Smooth muscle cell (in vitro differentiated cells): ENCODE results near the gene SLC27A2. TPM values are rescaled to one million over a fixed set of nuclear protein-coding genes. Genes with fewer than 3 reads are reported as not detected.

ENCODE experiments used
- DNase-seq: peaks from one replicate; lab custom pipeline; 2025; ENCODE audit not compliant: unreplicated experiment; lab: John Stamatoyannopoulos, UW
- H2AFZ ChIP-seq: fragments of 200-600 bp; sonication (generic); 2 replicates; pipeline ENCODE4 v1.6.0; 2016; ENCODE audit warnings: antibody characterized with exemption, low read depth, mild to moderate bottlenecking
- H3F3A ChIP-seq: fragments of 200-600 bp; sonication (generic); 2 replicates; pipeline ENCODE4 v1.6.0; 2017; ENCODE audit warnings: antibody characterized with exemption, low read depth
- H3K27ac ChIP-seq: fragments of 200-600 bp; sonication (generic); 2 replicates; pipeline ENCODE4 v1.5.1; 2016; ENCODE audit warnings: low read depth, mild to moderate bottlenecking
- H3K27me3 ChIP-seq: fragments of 200-600 bp; sonication (generic); 2 replicates; pipeline ENCODE4 v1.6.1; 2016; ENCODE audit warnings: low read depth, mild to moderate bottlenecking
- H3K36me3 ChIP-seq: fragments of 200-600 bp; sonication (generic); 2 replicates; pipeline ENCODE4 v1.5.1; 2016; ENCODE audit warnings: low read depth
- H3K4me1 ChIP-seq: fragments of 200-600 bp; sonication (generic); 2 replicates; pipeline ENCODE4 v1.5.1; 2016; ENCODE audit warnings: low read depth
- H3K4me2 ChIP-seq: fragments of 200-600 bp; sonication (generic); 2 replicates; pipeline ENCODE4 v1.6.0; 2016; ENCODE audit warnings: mild to moderate bottlenecking
- H3K4me3 ChIP-seq: fragments of 200-600 bp; sonication (generic); 2 replicates; pipeline ENCODE4 v1.5.1; 2016; ENCODE audit warnings: mild to moderate bottlenecking
- H3K79me2 ChIP-seq: fragments of 200-600 bp; sonication (generic); 2 replicates; pipeline ENCODE4 v1.6.0; 2016; ENCODE audit warnings: low read depth, mild to moderate bottlenecking
- H3K9ac ChIP-seq: fragments of 200-600 bp; sonication (generic); 2 replicates; pipeline ENCODE4 v1.6.0; 2016; ENCODE audit warnings: low read depth
- H3K9me3 ChIP-seq: fragments of 200-600 bp; sonication (generic); replicated peaks from 2 replicates; pipeline ENCODE4 v1.5.1; 2016; ENCODE audit warnings: low read depth
- H4K20me1 ChIP-seq: fragments of 200-600 bp; sonication (generic); 2 replicates; pipeline ENCODE4 v1.6.0; 2016; ENCODE audit warnings: low read depth
- WGBS: methylation state at CpG from one replicate; pipeline ENCODE4 v1.1.7; 2016; ENCODE audit warnings: low lambda C conversion rate; 5-methylcytosine and 5-hydroxymethylcytosine counted together
- polyA plus RNA-seq: library from polyadenylated mRNA; unstranded; fragments of >200 nt; fragmentation: Nextera tagmentation; extraction: Ambion mirVana; gene quantifications from 2 replicates; pipeline ENCODE4 v1.2.1, GENCODE V29; 2016
- small RNA-seq: library from RNA; depleted of rRNA; stranded (forward); fragments of <200 nt; gene quantifications from one replicate; pipeline ENCODE3, GENCODE V24; 2014
- total RNA-seq: library from RNA; depleted of rRNA; stranded (reverse); fragments of >200 nt; gene quantifications from 2 replicates; pipeline ENCODE4 v1.2.3, GENCODE V29; 2014
- TF ChIP-seq, protein P1 (sequence below): fragments of 200-600 bp; sonication (generic); IDR thresholded peaks from 2 replicates; pipeline ENCODE4 v1.5.1; 2017; ENCODE audit warnings: borderline replicate concordance, mild to moderate bottlenecking, antibody characterized with exemption; ENCODE audit not compliant: insufficient read depth, poor library complexity, severe bottlenecking

The SLC27A2 gene
- total and polyA plus RNA-seq, 2 experiments from 2014 or later = 1.6 TPM; not detected in 1

DNA sequence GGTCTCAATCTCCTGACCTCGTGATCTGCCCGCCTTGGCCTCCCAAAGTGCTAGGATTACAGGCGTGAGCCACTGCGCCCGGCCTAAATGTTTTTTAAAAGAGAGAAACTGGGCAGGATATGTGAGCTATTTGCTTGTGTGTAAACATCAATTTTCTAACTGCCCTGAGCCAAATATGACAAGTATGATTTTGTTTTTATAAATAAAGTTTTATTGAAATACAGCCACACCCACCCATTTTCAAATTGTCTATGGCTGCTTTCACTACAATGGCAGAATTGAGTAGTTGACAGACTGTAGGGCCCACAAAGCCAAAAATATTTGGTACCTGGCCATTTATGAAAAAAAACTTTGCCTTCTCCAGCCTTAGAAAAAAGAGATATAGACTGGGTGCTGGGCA is 99.4 kb downstream of the SLC27A2 start:
- Histone ChIP-seq H3K27ac (no peak overlapping the region), H4K20me1 (no peaks in the 10 kb centered on the region), H3K4me2 (no peak overlapping the region), H3K36me3 (peaks cover 13% of the 10 kb centered on the region), H3K9me3 (no peaks in the 10 kb centered on the region), H3F3A (no peaks in the 10 kb centered on the region), H3K27me3 (no peaks in the 10 kb centered on the region), H3K4me3 (no peak overlapping the region), H3K4me1 (no peaks in the 10 kb centered on the region), H3K9ac (no peak overlapping the region), H3K79me2 (no peaks in the 10 kb centered on the region), H2AFZ (no peak overlapping the region)
- WGBS = 88% methylated on average over 5 of the region's 5 CpGs
- no peak for DNase-seq
- TF ChIP-seq, protein P1, sequence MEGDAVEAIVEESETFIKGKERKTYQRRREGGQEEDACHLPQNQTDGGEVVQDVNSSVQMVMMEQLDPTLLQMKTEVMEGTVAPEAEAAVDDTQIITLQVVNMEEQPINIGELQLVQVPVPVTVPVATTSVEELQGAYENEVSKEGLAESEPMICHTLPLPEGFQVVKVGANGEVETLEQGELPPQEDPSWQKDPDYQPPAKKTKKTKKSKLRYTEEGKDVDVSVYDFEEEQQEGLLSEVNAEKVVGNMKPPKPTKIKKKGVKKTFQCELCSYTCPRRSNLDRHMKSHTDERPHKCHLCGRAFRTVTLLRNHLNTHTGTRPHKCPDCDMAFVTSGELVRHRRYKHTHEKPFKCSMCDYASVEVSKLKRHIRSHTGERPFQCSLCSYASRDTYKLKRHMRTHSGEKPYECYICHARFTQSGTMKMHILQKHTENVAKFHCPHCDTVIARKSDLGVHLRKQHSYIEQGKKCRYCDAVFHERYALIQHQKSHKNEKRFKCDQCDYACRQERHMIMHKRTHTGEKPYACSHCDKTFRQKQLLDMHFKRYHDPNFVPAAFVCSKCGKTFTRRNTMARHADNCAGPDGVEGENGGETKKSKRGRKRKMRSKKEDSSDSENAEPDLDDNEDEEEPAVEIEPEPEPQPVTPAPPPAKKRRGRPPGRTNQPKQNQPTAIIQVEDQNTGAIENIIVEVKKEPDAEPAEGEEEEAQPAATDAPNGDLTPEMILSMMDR = no peak

Small RNAs within 50 kb of the gene (small RNA-seq; reads per million reads assigned to genes)
- gene RF00019 = not detected

Other genes starting within 250 kb of the SLC27A2 start
- 60.5 and 63.9 TPM in 2 replicates for gene ATP8B4, start 63.0 kb upstream of the SLC27A2 start, total RNA-seq
- gene ATP8B4, start 63.0 kb upstream of the SLC27A2 start, polyA plus RNA-seq = 21.7 and 25.5 TPM in 2 replicates
- 0.22 TPM in 1 of 2 replicates, not detected in the other for gene HDC, start 83.5 kb downstream of the SLC27A2 start, total RNA-seq
- gene HDC, start 83.5 kb downstream of the SLC27A2 start, polyA plus RNA-seq = not detected in 2 replicates
- gene GABPB1, start 173.0 kb downstream of the SLC27A2 start, total RNA-seq = 49.3 and 49.7 TPM in 2 replicates
- 21.6 and 24.1 TPM in 2 replicates for gene GABPB1, start 173.0 kb downstream of the SLC27A2 start, polyA plus RNA-seq
- gene USP8, start 242.2 kb downstream of the SLC27A2 start, total RNA-seq = 50.4 and 69.9 TPM in 2 replicates
- 38.3 and 46.0 TPM in 2 replicates for gene USP8, start 242.2 kb downstream of the SLC27A2 start, polyA plus RNA-seq